Astrocyte of the cerebellum (primary cell): ENCODE results near the gene PFKP.
"Not testable (repeated sequence)": the region's sequence is repeated elsewhere in the genome, so short reads cannot be mapped to it uniquely, and the experiment has no call there.

Source experiments
- DNase-seq: peaks from one replicate; pipeline ENCODE4 v3.0.0-alpha.2; 2011; ENCODE audit warnings: low read depth
- H3K4me3 ChIP-seq: 2 replicates; pipeline ENCODE4 v1.5.1; 2011; ENCODE audit warnings: mild to moderate bottlenecking, low read depth, low read length, moderate library complexity
- CTCF ChIP-seq: IDR thresholded peaks from 2 replicates; pipeline ENCODE4 v1.5.1; 2012; ENCODE audit warnings: low read length, low read depth, moderate library complexity, mild to moderate bottlenecking; ENCODE audit errors: missing control alignments
- in situ Hi-C: cut with HindIII; loops from 2 replicates; pipeline ENCODE4 v1.10.0; 2017; ENCODE audit warnings: low sequenced_read_pairs

The PFKP gene

GRCh38 chr10:3100856-3101640 is 33.7 kb downstream of the PFKP start:
- no peak overlapping the region for H3K4me3 ChIP-seq
- in situ Hi-C loops = no loop called here
- no peak for TF ChIP-seq CTCF
- DNase-seq = no peak

DNA sequence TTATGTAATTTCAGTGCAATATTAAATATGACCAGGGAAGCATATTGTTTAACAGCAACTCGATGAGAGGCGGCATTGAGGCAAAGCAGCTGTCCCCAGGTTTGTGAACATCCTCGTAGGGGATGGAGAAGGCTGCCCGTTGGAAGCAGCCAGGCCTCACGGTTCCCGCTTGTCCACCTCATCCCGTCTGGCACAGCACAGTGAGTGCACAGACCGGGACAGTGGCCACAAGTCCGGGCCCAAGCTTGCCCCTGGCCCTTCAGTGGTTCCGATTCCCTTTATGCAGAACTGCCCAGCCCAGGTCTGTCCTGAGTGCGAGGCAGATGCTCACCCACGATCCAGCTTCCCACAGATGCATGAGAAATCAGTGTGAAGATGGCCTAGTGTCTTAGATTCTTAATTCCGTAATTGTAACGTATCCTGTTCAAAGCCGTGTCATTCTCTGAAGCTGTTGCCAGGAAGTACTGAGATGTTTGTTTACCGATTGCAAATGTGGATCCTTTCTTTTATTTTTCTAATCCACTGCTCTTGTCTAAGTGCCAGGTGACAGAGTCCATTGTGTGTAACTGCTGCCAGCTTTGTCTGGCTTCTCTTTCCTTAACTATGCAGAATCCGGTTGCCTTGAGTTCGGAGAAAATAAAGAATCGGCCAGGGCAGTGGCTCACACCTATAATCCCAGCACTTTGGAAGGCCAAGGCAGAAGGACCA is 35.5 kb downstream of the PFKP start:
- TF ChIP-seq CTCF = no peak
- peak; percentile 68 for DNase-seq
- H3K4me3 ChIP-seq = no peak overlapping the region
- in situ Hi-C loops = no loop called here

GRCh38 chr10:3103646-3104045 is 36.3 kb downstream of the PFKP start:
- TF ChIP-seq CTCF = no peak
- DNase-seq = no peak
- in situ Hi-C loops = no loop called here
- no peak overlapping the region for H3K4me3 ChIP-seq

- H3K4me3 ChIP-seq = no peak overlapping the region
- in situ Hi-C loops = no loop called here
- DNase-seq = no peak
- no peak for TF ChIP-seq CTCF
Observed at GRCh38 chr10:3104251-3104918, 37.0 kb downstream of the PFKP start.

DNA sequence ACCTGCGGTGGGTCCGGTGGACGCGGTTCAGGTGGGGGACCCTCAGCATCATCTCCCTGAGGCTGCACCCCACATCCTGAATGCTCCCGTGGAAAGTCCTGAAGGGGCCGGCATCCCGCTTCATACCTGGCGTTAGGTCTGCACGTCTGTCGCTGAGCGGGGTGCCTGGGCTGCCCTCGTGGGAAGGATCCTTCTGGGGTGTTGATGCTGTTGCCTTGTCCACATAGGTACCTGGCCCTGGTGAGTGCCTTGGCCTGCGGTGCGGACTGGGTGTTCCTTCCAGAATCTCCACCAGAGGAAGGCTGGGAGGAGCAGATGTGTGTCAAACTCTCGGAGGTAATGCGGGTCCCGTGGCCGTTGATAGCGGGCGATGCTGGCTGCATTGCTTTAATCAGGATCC is 37.8 kb downstream of the PFKP start:
- TF ChIP-seq CTCF = no peak
- no peak overlapping the region for H3K4me3 ChIP-seq
- no peak for DNase-seq
- in situ Hi-C loops = no loop called here

DNA sequence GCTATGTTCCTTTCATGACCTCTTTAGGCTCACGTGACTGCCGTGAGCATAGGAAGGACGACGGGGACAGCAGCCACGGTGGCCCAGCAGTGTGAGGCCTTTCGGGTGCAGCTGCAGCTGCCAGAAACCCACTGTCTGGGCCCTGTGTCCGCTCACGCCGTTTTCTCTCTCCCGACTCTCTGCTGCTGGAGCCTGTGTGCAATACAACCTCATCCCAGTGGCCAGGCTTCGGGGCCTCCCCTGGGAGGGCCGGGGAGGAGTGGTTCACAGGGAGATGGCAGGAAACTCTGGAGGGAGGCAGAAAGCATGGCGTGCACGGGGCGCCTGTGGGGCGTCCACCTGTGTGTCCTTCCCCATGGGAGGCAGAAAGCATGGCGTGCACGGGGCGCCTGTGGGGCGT is 38.6 kb downstream of the PFKP start:
- in situ Hi-C loops = no loop called here
- H3K4me3 ChIP-seq = no peak overlapping the region
- no peak for TF ChIP-seq CTCF
- no peak for DNase-seq

- H3K4me3 ChIP-seq, DNase-seq, in situ Hi-C loops: not testable (repeated sequence)
Observed at GRCh38 chr10:3106328-3106727, 39.0 kb downstream of the PFKP start.
